Measurements from ENCODE around the gene KYNU. TPM values are rescaled to one million over a fixed set of nuclear protein-coding genes. Genes with fewer than 3 reads are reported as not detected.
"Not testable (repeated sequence)": the region's sequence is repeated elsewhere in the genome, so short reads cannot be mapped to it uniquely, and the experiment has no call there.

Gene KYNU
- total RNA-seq, 1 donor from 2014 or later = 0.16 TPM

- no peak for DNase-seq
These were observed 151.7 kb downstream of the KYNU start for GRCh38 chr2:143029141-143029540.

GRCh38 chr2:143030127-143030526, 152.7 kb downstream of the KYNU start:
- DNase-seq = no peak

GRCh38 chr2:143034292-143035074, 157.0 kb downstream of the KYNU start:
- peak; percentile 7 for DNase-seq

- no peak for DNase-seq
These were observed 174.0 kb downstream of the KYNU start for GRCh38 chr2:143051465-143051864.

- not testable (repeated sequence) for DNase-seq
These were observed 176.0 kb downstream of the KYNU start for GRCh38 chr2:143053437-143053836.

GRCh38 chr2:143056550-143056949, 179.1 kb downstream of the KYNU start:
- DNase-seq = no peak

- no peak for DNase-seq
These were observed 181.4 kb downstream of the KYNU start for GRCh38 chr2:143058851-143059250.

GRCh38 chr2:143063612-143064200, 186.2 kb downstream of the KYNU start:
- no peak for DNase-seq

- DNase-seq = no peak
These were observed 190.6 kb downstream of the KYNU start for GRCh38 chr2:143068094-143068493.

GRCh38 chr2:143068509-143068908, 191.0 kb downstream of the KYNU start:
- no peak for DNase-seq

GRCh38 chr2:143070704-143071103, 193.2 kb downstream of the KYNU start:
- DNase-seq = no peak

- DNase-seq = no peak
These were observed 193.9 kb downstream of the KYNU start for GRCh38 chr2:143071185-143071876.

- DNase-seq = not testable (repeated sequence)
These were observed 197.4 kb downstream of the KYNU start for GRCh38 chr2:143074913-143075312.

- no peak for DNase-seq
These were observed 198.2 kb downstream of the KYNU start for GRCh38 chr2:143075711-143076110.

- no peak for DNase-seq
These were observed 200.6 kb downstream of the KYNU start for GRCh38 chr2:143078104-143078503.

- DNase-seq = no peak
These were observed 204.2 kb downstream of the KYNU start for GRCh38 chr2:143081616-143082015.

GRCh38 chr2:143083636-143084035, 206.2 kb downstream of the KYNU start:
- DNase-seq = no peak

GRCh38 chr2:143084462-143084861, 207.0 kb downstream of the KYNU start:
- DNase-seq = no peak

GRCh38 chr2:143085125-143085784, 207.8 kb downstream of the KYNU start:
- DNase-seq = no peak

GRCh38 chr2:143087033-143087432, 209.6 kb downstream of the KYNU start:
- DNase-seq = no peak

- no peak for DNase-seq
These were observed 210.9 kb downstream of the KYNU start for GRCh38 chr2:143088388-143088787.

GRCh38 chr2:143089520-143089919, 212.1 kb downstream of the KYNU start:
- not testable (repeated sequence) for DNase-seq

All from occipital lobe (tissue), 2 donors.